ENCODE measurements around the gene TMEM187. TPM values are rescaled to one million over a fixed set of nuclear protein-coding genes. Genes with fewer than 3 reads are reported as not detected.

Gene TMEM187
- total and polyA plus RNA-seq, 7 donors, result 3.5 to 9.3 (median 3.8) TPM

GRCh38 chrX:153927922-153928760 lies 44.4 kb upstream of the TMEM187 start:
- H3K27ac ChIP-seq, result peak overlapping the region; percentile 90 to 96 (median 95)
- peak; percentile 98 for DNase-seq
- TF ChIP-seq POLR2AphosphoS5 (IDR thresholded peaks at IDR 0.05) (peak; percentile 21 to 79 (median 66)), CTCF (IDR thresholded peaks at IDR 0.05) (peak in 1 of 4 experiments; percentile 25), POLR2A (IDR thresholded peaks at IDR 0.05) (peak in 1 of 2 donors; percentile 30), EP300 (IDR thresholded peaks at IDR 0.05) (no peak)
- intact Hi-C loops (cut with DNase I), result loop anchor here (1.0 to 5.0 kb wide), 2 partner anchors 43 to 136 kb away; partner anchors contain the start of genes HCFC1, IDH3G and SSR4
- H3K4me1 ChIP-seq, result peaks cover 0 to 29% (median 21%) of the 10 kb centered on the region in 4 donors
- 0% methylated on average over 76 of the region's 76 CpGs for WGBS, 2 donors
- no peaks in the 10 kb centered on the region for H3K9me3 ChIP-seq
- H3K4me3 ChIP-seq, result peak overlapping the region; percentile 42 to 63 (median 60)
- H3K36me3 ChIP-seq, result peaks cover 0 to 26% (median 6%) of the 10 kb centered on the region in 4 donors
- H3K27me3 ChIP-seq, result no peaks in the 10 kb centered on the region

DNA sequence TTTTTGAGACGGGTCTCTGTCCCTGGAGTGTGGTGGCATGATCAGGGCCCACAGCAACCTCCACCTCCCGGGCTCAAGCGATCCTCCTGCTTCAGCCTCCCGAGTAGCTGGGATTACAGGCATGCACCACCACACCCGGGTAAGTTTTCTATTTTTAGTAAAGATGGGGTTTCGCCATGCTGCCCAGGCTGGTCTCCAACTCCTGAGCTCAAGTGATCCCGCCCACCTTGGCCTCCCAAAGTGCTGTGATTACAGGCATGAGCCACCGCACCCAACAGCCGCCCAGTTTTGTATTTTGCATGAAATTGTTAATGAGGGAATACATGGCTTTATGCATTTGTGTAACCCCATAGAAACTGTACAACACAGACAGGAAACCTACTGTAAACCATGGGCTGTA lies 43.7 kb upstream of the TMEM187 start:
- Histone ChIP-seq H3K9me3 (no peaks in the 10 kb centered on the region), H3K4me3 (peak overlapping the region in 1 of 4 donors; percentile 63), H3K4me1 (peaks cover 0 to 31% (median 23%) of the 10 kb centered on the region in 4 donors), H3K27ac (peak overlapping the region; percentile 70 to 90 (median 74)), H3K36me3 (peaks cover 0 to 26% (median 6%) of the 10 kb centered on the region in 4 donors), H3K27me3 (no peaks in the 10 kb centered on the region)
- 7 to 25% methylated on average over 9 of the region's 9 CpGs for WGBS, 2 donors
- no peak for DNase-seq
- intact Hi-C loops (cut with DNase I), result loop anchor here (1.0 to 5.0 kb wide), 2 partner anchors 42 to 137 kb away; partner anchors contain the start of genes HCFC1, IDH3G and SSR4
- TF ChIP-seq POLR2A (IDR thresholded peaks at IDR 0.05), result no peak

GRCh38 chrX:153929576-153929975 lies 43.0 kb upstream of the TMEM187 start:
- Histone ChIP-seq H3K27ac (peak overlapping the region in 1 of 4 donors; percentile 71), H3K27me3 (no peaks in the 10 kb centered on the region), H3K36me3 (peaks cover 0 to 26% (median 6%) of the 10 kb centered on the region in 4 donors), H3K4me3 (no peak overlapping the region), H3K4me1 (peaks cover 0 to 38% (median 27%) of the 10 kb centered on the region in 4 donors), H3K9me3 (no peaks in the 10 kb centered on the region)
- intact Hi-C loops (cut with DNase I), result loop anchor here (5.0 kb wide), 1 partner anchor 137 kb away; the partner anchor contains the start of genes IDH3G and SSR4
- TF ChIP-seq POLR2AphosphoS5 (IDR thresholded peaks at IDR 0.05) (no peak), POLR2A (IDR thresholded peaks at IDR 0.05) (no peak), CTCF (IDR thresholded peaks at IDR 0.05) (no peak), EP300 (IDR thresholded peaks at IDR 0.05) (no peak)
- DNase-seq, result no peak
- 81 to 84% methylated on average over 10 of the region's 10 CpGs for WGBS, 2 donors

DNA sequence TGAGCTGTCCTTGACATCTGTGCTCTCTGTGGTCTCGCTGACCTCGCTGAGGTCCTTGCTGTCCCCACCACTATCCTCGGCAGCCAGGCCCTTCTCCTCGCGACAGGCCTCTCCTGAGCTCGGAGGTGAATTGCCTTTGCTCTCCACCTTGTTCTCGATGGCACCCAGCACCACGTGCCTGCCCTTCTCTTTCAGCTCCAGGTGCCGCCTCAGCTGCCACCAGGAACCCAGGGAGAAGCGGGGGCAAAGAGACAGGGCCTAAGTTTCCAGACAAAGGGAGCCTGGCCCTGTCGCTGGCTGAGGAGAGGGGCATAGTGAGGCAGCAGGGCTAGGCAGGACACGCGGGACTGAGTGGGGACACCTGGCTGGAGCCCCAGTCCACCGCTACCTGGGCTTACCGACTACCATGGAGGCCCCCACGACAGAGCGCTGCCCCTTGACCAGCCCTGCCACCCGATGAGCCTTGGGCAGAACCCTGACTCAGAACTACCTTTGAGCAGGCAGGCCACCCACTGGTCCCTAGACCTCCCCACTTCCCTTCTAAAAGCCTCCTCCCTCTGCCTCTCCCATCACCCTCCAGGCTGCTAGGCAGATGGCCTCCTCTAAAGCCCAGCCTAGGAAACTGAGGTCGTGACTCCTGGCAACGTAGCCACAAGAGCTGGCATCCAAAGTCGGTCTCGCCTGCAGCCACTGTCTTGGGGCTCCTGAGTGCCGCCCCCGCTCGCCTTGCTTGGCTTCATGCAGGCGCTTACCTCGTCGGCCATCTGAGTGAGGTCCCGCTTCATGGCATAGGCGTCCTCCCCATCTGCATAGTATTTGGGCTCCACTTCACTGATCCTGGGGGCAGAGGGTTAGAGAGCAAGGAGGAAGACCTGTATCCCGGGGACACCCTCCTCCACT lies 42.3 kb upstream of the TMEM187 start:
- H3K4me3 ChIP-seq, result no peak overlapping the region
- H3K9me3 ChIP-seq, result no peaks in the 10 kb centered on the region
- H3K4me1 ChIP-seq, result peaks cover 0 to 40% (median 28%) of the 10 kb centered on the region in 4 donors
- H3K36me3 ChIP-seq, result peaks cover 0 to 26% (median 6%) of the 10 kb centered on the region in 4 donors
- no peak for DNase-seq
- WGBS, 2 donors, result 90 to 94% methylated on average over 31 of the region's 31 CpGs
- TF ChIP-seq EP300 (IDR thresholded peaks at IDR 0.05) (no peak), CTCF (IDR thresholded peaks at IDR 0.05) (no peak), POLR2A (IDR thresholded peaks at IDR 0.05) (no peak), POLR2AphosphoS5 (IDR thresholded peaks at IDR 0.05) (no peak)
- no peaks in the 10 kb centered on the region for H3K27me3 ChIP-seq
- intact Hi-C loops (cut with DNase I), result loop anchor here (5.0 kb wide), 1 partner anchor 148 kb away; the partner anchor contains the start of gene SRPK3
- H3K27ac ChIP-seq, result peak overlapping the region in 1 of 4 donors; percentile 71

Measured in sigmoid colon (tissue), 7 donors.